Mesothelial cell of epicardium (in vitro differentiated cells): ENCODE results near the gene CREM. TPM values are rescaled to one million over a fixed set of nuclear protein-coding genes. Genes with fewer than 3 reads are reported as not detected.
A peak's percentile ranks its signal among the peaks of the same experiment; 100 is the strongest.
"Not testable (repeated sequence)": the region's sequence is repeated elsewhere in the genome, so short reads cannot be mapped to it uniquely, and the experiment has no call there.

ENCODE experiments used
- DNase-seq, 2 experiments: peaks; one replicate each; pipeline ENCODE4 v3.0.0; 2021; ENCODE audit warnings: low spot score in 2 of 2; ENCODE audit not compliant: unreplicated experiment in 2 of 2
- H3K27ac Mint-ChIP-seq: 2 replicates; pipeline ENCODE4 v1.8.0; 2021; ENCODE audit warnings: mixed read lengths
- H3K27me3 Mint-ChIP-seq: 2 replicates; pipeline ENCODE4 v1.8.0; 2021; ENCODE audit warnings: low read depth, mixed read lengths
- H3K36me3 Mint-ChIP-seq: 2 replicates; pipeline ENCODE4 v1.8.0; 2021; ENCODE audit warnings: mixed read lengths
- H3K4me1 Mint-ChIP-seq: 2 replicates; pipeline ENCODE4 v1.8.0; 2021; ENCODE audit warnings: mixed read lengths
- H3K4me3 Mint-ChIP-seq: 2 replicates; pipeline ENCODE4 v1.8.0; 2021; ENCODE audit warnings: mild to moderate bottlenecking, moderate library complexity, mixed read lengths
- H3K9me3 Mint-ChIP-seq: 2 replicates; pipeline ENCODE4 v1.8.0; 2021; ENCODE audit warnings: mixed read lengths
- total RNA-seq: library from RNA; stranded (reverse); gene quantifications from 3 replicates; pipeline ENCODE4 v1.2.1, GENCODE V29; 2021
- TF ChIP-seq, protein P1 (sequence below): fragments of 200-600 bp; sonication (generic); IDR thresholded peaks from one replicate; pipeline ENCODE4 v1.5.0; 2021; ENCODE audit warnings: antibody characterized with exemption; ENCODE audit not compliant: unreplicated experiment

The CREM gene
- total RNA-seq, 1 donor from 2014 or later = 34.2 TPM

DNA sequence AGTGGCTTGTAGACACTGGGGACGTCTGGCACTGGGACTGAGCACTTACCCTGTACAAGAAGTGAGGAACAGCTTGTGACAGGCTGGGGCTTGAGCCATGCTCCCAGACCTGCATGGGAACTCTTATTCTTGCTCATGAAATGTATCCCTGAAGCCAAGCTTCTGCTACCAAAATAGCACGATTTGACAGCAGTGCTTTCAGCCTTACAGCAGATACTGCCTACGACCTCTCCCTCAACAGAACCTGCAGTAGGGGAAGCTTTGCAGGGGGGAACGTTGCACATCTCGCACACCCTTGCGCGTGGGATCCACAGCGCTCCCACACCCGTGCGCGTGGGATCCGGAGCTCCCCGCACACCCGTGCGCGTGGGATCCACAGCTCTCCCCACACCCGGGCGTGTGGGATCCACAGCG lies 88.0 kb downstream of the CREM start:
- TF ChIP-seq, protein P1, sequence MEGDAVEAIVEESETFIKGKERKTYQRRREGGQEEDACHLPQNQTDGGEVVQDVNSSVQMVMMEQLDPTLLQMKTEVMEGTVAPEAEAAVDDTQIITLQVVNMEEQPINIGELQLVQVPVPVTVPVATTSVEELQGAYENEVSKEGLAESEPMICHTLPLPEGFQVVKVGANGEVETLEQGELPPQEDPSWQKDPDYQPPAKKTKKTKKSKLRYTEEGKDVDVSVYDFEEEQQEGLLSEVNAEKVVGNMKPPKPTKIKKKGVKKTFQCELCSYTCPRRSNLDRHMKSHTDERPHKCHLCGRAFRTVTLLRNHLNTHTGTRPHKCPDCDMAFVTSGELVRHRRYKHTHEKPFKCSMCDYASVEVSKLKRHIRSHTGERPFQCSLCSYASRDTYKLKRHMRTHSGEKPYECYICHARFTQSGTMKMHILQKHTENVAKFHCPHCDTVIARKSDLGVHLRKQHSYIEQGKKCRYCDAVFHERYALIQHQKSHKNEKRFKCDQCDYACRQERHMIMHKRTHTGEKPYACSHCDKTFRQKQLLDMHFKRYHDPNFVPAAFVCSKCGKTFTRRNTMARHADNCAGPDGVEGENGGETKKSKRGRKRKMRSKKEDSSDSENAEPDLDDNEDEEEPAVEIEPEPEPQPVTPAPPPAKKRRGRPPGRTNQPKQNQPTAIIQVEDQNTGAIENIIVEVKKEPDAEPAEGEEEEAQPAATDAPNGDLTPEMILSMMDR = no peak
- Mint-ChIP-seq H3K4me1 (peaks cover 31% of the 10 kb centered on the region), H3K9me3 (no peaks in the 10 kb centered on the region), H3K4me3 (no peak overlapping the region), H3K27me3 (no peaks in the 10 kb centered on the region), H3K36me3 (peaks cover 6% of the 10 kb centered on the region), H3K27ac (no peak overlapping the region)
- no peak for DNase-seq

DNA sequence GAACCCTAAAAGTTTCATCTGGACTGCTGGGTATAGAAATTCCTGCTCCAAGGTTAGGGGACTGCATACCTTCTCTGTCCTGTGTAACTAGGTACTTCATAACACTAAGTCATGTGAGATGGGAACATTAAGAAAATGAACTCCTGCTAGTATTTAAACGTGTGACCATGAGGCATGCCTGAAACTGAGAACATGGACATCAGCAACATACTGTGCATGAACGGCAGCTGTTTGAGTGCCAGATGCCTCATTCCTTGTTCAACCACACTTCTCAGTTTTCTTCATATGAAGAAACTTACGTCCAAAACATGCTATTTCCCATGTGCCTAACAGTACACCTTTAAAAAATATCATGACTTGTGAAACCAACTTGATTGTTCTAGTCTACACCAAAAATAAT lies 88.5 kb downstream of the CREM start:
- no peaks in the 10 kb centered on the region for H3K27me3 Mint-ChIP-seq
- H3K4me3 Mint-ChIP-seq = no peak overlapping the region
- H3K9me3 Mint-ChIP-seq = no peaks in the 10 kb centered on the region
- DNase-seq = no peak
- H3K4me1 Mint-ChIP-seq = peaks cover 34% of the 10 kb centered on the region
- no peak overlapping the region for H3K27ac Mint-ChIP-seq
- H3K36me3 Mint-ChIP-seq = peaks cover 6% of the 10 kb centered on the region
- TF ChIP-seq, protein P1 = no peak

DNA sequence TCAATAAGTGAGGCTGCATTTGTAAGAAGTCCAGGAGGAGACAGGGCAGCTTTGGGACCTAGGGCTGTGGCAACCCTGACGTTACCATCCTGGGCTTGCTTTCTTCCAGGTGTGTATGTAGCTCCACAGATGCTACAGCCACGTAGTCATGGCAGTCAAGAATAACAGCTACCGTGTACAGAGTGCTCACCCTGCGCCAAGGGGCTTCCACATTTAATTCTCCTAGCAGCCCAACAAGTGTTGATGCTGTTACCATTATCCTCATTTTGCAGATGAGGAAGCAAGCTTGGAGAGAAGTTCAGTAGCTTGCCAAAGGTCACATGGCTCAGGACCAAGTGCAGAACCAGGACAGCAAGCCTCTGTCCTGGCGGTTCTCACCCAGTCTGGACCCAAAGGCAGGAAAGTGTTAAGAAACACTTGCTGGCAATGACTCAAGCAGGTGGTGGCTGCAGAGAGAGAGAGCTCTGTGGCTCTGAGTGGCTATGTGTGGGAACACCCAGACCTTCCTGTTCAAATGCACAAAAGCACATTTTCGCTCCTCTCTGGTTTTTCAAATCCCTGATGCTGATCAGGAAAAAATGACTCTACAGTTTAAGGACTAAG lies 89.8 kb downstream of the CREM start:
- H3K27ac Mint-ChIP-seq = no peak overlapping the region
- H3K4me3 Mint-ChIP-seq = no peak overlapping the region
- H3K36me3 Mint-ChIP-seq = peaks cover 6% of the 10 kb centered on the region
- H3K9me3 Mint-ChIP-seq = no peaks in the 10 kb centered on the region
- peaks cover 31% of the 10 kb centered on the region for H3K4me1 Mint-ChIP-seq
- H3K27me3 Mint-ChIP-seq = no peaks in the 10 kb centered on the region
- TF ChIP-seq, protein P1 = no peak
- no peak for DNase-seq

DNA sequence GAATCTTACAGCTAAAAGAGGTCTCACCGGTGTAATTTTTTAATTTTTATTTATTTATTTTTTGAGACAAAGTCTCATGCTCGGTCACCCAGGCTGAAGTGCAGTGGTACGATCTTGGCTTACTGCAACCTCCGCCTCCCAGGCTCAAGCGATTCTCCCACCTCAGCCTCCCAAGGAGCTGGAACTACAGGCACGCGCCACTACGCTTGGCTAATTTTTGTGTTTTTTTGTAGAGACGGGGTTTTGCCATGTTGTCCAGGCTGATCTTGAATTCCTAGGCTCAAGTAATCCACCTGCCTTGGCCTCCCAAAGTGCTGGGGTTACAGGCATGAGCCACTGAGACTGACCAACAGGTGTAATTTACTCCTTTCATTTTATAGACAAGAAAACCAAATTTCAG lies 90.3 kb downstream of the CREM start:
- not testable (repeated sequence) for DNase-seq, H3K27me3 Mint-ChIP-seq, H3K27ac Mint-ChIP-seq, H3K4me3 Mint-ChIP-seq, H3K9me3 Mint-ChIP-seq, H3K36me3 Mint-ChIP-seq
- peaks cover 25% of the 10 kb centered on the region for H3K4me1 Mint-ChIP-seq

DNA sequence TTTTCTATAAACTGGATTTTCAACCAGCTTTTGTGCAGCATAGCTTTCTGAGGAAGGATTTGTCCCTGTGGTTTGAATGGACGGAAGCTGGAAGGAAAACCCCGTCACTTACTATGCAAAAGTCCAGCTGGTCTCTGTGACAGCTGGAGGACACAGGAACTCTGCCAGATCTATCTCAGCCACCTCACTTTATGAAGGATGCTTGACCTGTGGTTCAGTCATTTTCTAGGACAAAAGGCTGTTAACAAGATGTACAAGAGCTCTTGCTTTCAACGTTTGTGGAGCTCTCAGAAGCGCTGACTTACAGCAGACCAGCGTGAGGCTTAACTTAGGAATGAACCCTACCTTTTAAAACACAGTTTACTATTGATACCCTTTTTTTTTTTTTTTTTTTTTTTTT lies 90.8 kb downstream of the CREM start:
- no peak for DNase-seq
- peaks cover 20% of the 10 kb centered on the region for H3K4me1 Mint-ChIP-seq

DNA sequence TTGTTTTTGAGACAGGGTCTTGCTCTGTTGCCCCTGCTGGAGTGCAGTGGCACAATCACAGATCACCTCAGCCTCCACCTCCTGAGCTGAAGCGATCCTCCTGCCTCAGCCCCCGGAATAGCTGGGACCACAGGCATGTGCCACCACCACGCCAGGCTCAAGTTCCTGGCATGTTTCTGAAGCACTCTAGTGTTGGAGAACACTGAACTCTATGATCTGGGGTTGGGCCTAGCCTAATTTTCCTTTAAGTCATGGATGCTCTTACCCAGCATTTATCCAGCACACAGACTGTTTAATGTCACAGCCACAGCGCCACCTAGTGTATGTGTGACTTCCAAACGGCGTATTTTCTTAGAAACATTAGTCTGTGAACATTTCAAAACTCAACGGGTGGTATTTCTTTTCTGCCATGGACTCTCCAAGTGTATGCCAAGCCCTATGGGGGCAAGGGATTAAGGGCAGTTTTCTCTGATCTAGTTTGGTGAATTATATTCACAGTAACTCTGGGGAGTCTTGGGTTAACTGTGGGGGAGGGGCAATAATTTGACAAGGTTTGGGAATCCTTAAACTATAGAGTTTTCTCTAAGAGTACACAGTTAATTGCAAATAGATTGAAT lies 91.8 kb downstream of the CREM start:
- peak overlapping the region; percentile 52 for H3K27ac Mint-ChIP-seq
- H3K4me3 Mint-ChIP-seq = no peak overlapping the region

More for the DNA sequence above, 90.8 kb downstream of the CREM start:
- Mint-ChIP-seq H3K27ac (no peak overlapping the region), H3K36me3 (peaks cover 6% of the 10 kb centered on the region), H3K27me3 (no peaks in the 10 kb centered on the region), H3K9me3 (no peaks in the 10 kb centered on the region), H3K4me3 (no peak overlapping the region)
- TF ChIP-seq, protein P1 = no peak

More for the DNA sequence above, 91.8 kb downstream of the CREM start:
- no peaks in the 10 kb centered on the region for H3K9me3 Mint-ChIP-seq
- DNase-seq = peak; percentile 60 to 73
- H3K36me3 Mint-ChIP-seq = peaks cover 4% of the 10 kb centered on the region
- peaks cover 17% of the 10 kb centered on the region for H3K4me1 Mint-ChIP-seq
- no peaks in the 10 kb centered on the region for H3K27me3 Mint-ChIP-seq
- TF ChIP-seq, protein P1 = peak; percentile 78
